SK-N-SH (cell line): ENCODE data around the gene CYREN.

Experiments
- CTCF ChIP-seq: fragments of 200-600 bp; sonication (generic); IDR thresholded peaks from 2 replicates; pipeline ENCODE4 v1.6.1; 2017; ENCODE audit warnings: antibody characterized with exemption, mild to moderate bottlenecking, moderate library complexity
- EZH2phosphoT487 ChIP-seq: fragments of 200-600 bp; sonication (generic); IDR thresholded peaks from 2 replicates; pipeline ENCODE4 v1.6.1; 2017; ENCODE audit warnings: low read depth, mixed run types, mild to moderate bottlenecking, antibody characterized with exemption, moderate library complexity, borderline replicate concordance
- FOXJ3 ChIP-seq: sonication (generic); formaldehyde crosslinking; IDR thresholded peaks from 2 replicates; pipeline ENCODE4 v1.5.1; 2020; ENCODE audit warnings: mild to moderate bottlenecking, missing genetic modification reagents
- GABPA ChIP-seq: IDR thresholded peaks from 2 replicates; pipeline ENCODE4 v1.4.0; 2012; ENCODE audit warnings: low read depth, mild to moderate bottlenecking
- JUND ChIP-seq: IDR thresholded peaks from 2 replicates; pipeline ENCODE4 v1.4.0; 2012
- NRF1 ChIP-seq: IDR thresholded peaks from 2 replicates; pipeline ENCODE4 v1.6.1; 2012; ENCODE audit warnings: low read depth, mild to moderate bottlenecking, low read length
- POLR2AphosphoS5 ChIP-seq: IDR thresholded peaks from 2 replicates; pipeline ENCODE4 v1.6.1; 2012; ENCODE audit warnings: low read depth, low read length
- RAD21 ChIP-seq: IDR thresholded peaks from 2 replicates; pipeline ENCODE4 v1.6.1; 2012; ENCODE audit warnings: mild to moderate bottlenecking, low read length
- RXRA ChIP-seq: IDR thresholded peaks from 2 replicates; pipeline ENCODE4 v1.4.0; 2012; ENCODE audit warnings: low read depth, mild to moderate bottlenecking, borderline replicate concordance
- SMC3 ChIP-seq: IDR thresholded peaks from 2 replicates; pipeline ENCODE4 v1.6.1; 2012; ENCODE audit warnings: low read depth, low read length, improper control_type of control experiment
- TAF1 ChIP-seq: IDR thresholded peaks from 2 replicates; pipeline ENCODE4 v1.6.1; 2012; ENCODE audit warnings: low read depth, mild to moderate bottlenecking, low read length, moderate library complexity, borderline replicate concordance
- TCF12 ChIP-seq: IDR thresholded peaks from 2 replicates; pipeline ENCODE4 v1.4.0; 2012
- USF1 ChIP-seq: IDR thresholded peaks from 2 replicates; pipeline ENCODE4 v1.4.0; 2012; ENCODE audit warnings: low read depth, borderline replicate concordance
- ZBTB33 ChIP-seq: IDR thresholded peaks from 2 replicates; pipeline ENCODE4 v1.4.0; 2012; ENCODE audit warnings: low read depth, borderline replicate concordance

- TF ChIP-seq CTCF = no peak
- TF ChIP-seq TCF12 = no peak
- TF ChIP-seq GABPA = no peak
- no peak for TF ChIP-seq ZBTB33
- no peak for TF ChIP-seq JUND
- TF ChIP-seq POLR2AphosphoS5 = peak; percentile 9; the same call in 1 of the 2 replicates
- no peak for TF ChIP-seq SMC3
- TF ChIP-seq FOXJ3 (CRISPR knock-in tag) = no peak
- TF ChIP-seq RAD21 = no peak
- no peak for TF ChIP-seq EZH2phosphoT487
- no peak for TF ChIP-seq RXRA
- no peak for TF ChIP-seq USF1
- no peak for TF ChIP-seq TAF1
- no peak for TF ChIP-seq NRF1
Measured at GRCh38 chr7:135164357-135165061, 6.0 kb downstream of the CYREN start.
